ENCODE measurements around the gene AKT3. TPM values are rescaled to one million over a fixed set of nuclear protein-coding genes. Genes with fewer than 3 reads are reported as not detected.

The AKT3 gene
- total and polyA plus RNA-seq, 2 experiments from 2014 or later: 4.5 to 18.5 TPM

GRCh38 chr1:243495442-243496186, 354.4 kb downstream of the AKT3 start (continued):
- TF ChIP-seq STAT1 (IDR thresholded peaks at IDR 0.05; ENCODE audit: unreplicated experiment) (no peak), REST (IDR thresholded peaks at IDR 0.05; ENCODE audit: unreplicated experiment) (no peak), EZH2phosphoT487 (IDR thresholded peaks at IDR 0.05; ENCODE audit: unreplicated experiment) (no peak), CTCF (conservative IDR thresholded peaks at IDR 0.05; ENCODE audit: low read depth in 2 of 2) (no peak), NANOG (IDR thresholded peaks at IDR 0.05; ENCODE audit: borderline replicate concordance) (no peak)

- no peak for DNase-seq (ENCODE audit: low spot score)
- Histone ChIP-seq H3K4me3 (no peak overlapping the region), H2AFZ (no peak overlapping the region), H3K27me3 (ENCODE audit: insufficient read depth) (no peaks in the 10 kb centered on the region), H3K27ac (ENCODE audit: low read depth) (no peak overlapping the region), H3K36me3 (ENCODE audit: insufficient read depth) (no peaks in the 10 kb centered on the region), H4K20me1 (replicated peaks; ENCODE audit: insufficient read depth) (no peaks in the 10 kb centered on the region), H3K4me1 (ENCODE audit: insufficient read depth) (peaks cover 38% of the 10 kb centered on the region), H3K9me2 (ENCODE audit: insufficient read depth) (peaks cover 5% of the 10 kb centered on the region; the same call in 1 of the 2 replicates), H3K4me2 (no peak overlapping the region), H3K79me2 (replicated peaks; ENCODE audit: insufficient read depth) (no peaks in the 10 kb centered on the region), H3F3A (replicated peaks; ENCODE audit: low read depth) (peaks cover 25% of the 10 kb centered on the region)
- Mint-ChIP-seq H3K27ac (no peak overlapping the region), H3K27me3 (ENCODE audit: insufficient read depth, low read depth, poor library complexity) (peaks cover 10% of the 10 kb centered on the region), H3K9me3 (peaks cover 3% of the 10 kb centered on the region; the same call in 2 of the 3 replicates), H3K36me3 (ENCODE audit: low read depth) (peaks cover 19% of the 10 kb centered on the region), H3K4me1 (peaks cover 53% of the 10 kb centered on the region), H3K4me3 (no peak overlapping the region)
- no peak for ATAC-seq
- TF ChIP-seq CTCF (conservative IDR thresholded peaks at IDR 0.05; ENCODE audit: low read depth in 2 of 2): no peak
- TF ChIP-seq ZNF331 (CRISPR knock-in tag; IDR thresholded peaks at IDR 0.05; ENCODE audit: low read depth): no peak
- no peak for TF ChIP-seq REST (IDR thresholded peaks at IDR 0.05; ENCODE audit: unreplicated experiment)
- TF ChIP-seq EZH2phosphoT487 (IDR thresholded peaks at IDR 0.05; ENCODE audit: unreplicated experiment): no peak
- TF ChIP-seq CREB1 (CRISPR knock-in tag; IDR thresholded peaks at IDR 0.05; ENCODE audit: low read depth): no peak
Observed at GRCh38 chr1:243494741-243495431, 355.2 kb downstream of the AKT3 start.

Measured in GM23338 (cell line).